ENCODE measurements around the gene EXOC4. TPM values are rescaled to one million over a fixed set of nuclear protein-coding genes. Genes with fewer than 3 reads are reported as not detected.

EXOC4 gene
- total and polyA plus RNA-seq, 7 donors, result 16.4 to 76.7 (median 50.7) TPM

- Histone ChIP-seq H3K4me3 (no peak overlapping the region), H3K27ac (no peak overlapping the region), H3K4me1 (no peaks in the 10 kb centered on the region), H3K36me3 (no peaks in the 10 kb centered on the region), H3K9me3 (no peaks in the 10 kb centered on the region), H3K27me3 (no peaks in the 10 kb centered on the region)
- 92 to 93% methylated on average over 3 of the region's 3 CpGs for WGBS, 2 donors
- TF ChIP-seq EP300 (IDR thresholded peaks at IDR 0.05), result no peak
- no peak for DNase-seq
- intact Hi-C loops (cut with DNase I), result no loop called here
These were observed 805.6 kb downstream of the EXOC4 start for GRCh38 chr7:134058521-134058920.

GRCh38 chr7:134058980-134059379 is 806.1 kb downstream of the EXOC4 start:
- H3K4me1 ChIP-seq, result no peaks in the 10 kb centered on the region
- peaks cover 0 to under 1% (median 0%) of the 10 kb centered on the region in 4 donors for H3K36me3 ChIP-seq
- intact Hi-C loops (cut with DNase I), result no loop called here
- DNase-seq, result no peak
- H3K9me3 ChIP-seq, result no peaks in the 10 kb centered on the region
- TF ChIP-seq EP300 (IDR thresholded peaks at IDR 0.05) (no peak), CTCF (IDR thresholded peaks at IDR 0.05) (no peak), POLR2A (IDR thresholded peaks at IDR 0.05) (no peak), POLR2AphosphoS5 (IDR thresholded peaks at IDR 0.05) (no peak)
- WGBS, 2 donors, result 89 to 93% methylated on average over 4 of the region's 4 CpGs
- no peak overlapping the region for H3K27ac ChIP-seq
- H3K27me3 ChIP-seq, result no peaks in the 10 kb centered on the region
- no peak overlapping the region for H3K4me3 ChIP-seq

GRCh38 chr7:134059921-134060320 is 807.0 kb downstream of the EXOC4 start:
- DNase-seq, result no peak
- Histone ChIP-seq H3K36me3 (peaks cover 0 to 8% (median 0%) of the 10 kb centered on the region in 4 donors), H3K27ac (no peak overlapping the region), H3K4me1 (no peaks in the 10 kb centered on the region), H3K4me3 (no peak overlapping the region), H3K27me3 (no peaks in the 10 kb centered on the region), H3K9me3 (no peaks in the 10 kb centered on the region)
- no peak for TF ChIP-seq POLR2AphosphoS5 (IDR thresholded peaks at IDR 0.05)
- TF ChIP-seq EP300 (IDR thresholded peaks at IDR 0.05), result no peak
- intact Hi-C loops (cut with DNase I), result no loop called here
- WGBS, 2 donors, result 38 to 80% methylated on average over 1 of the region's 1 CpG

GRCh38 chr7:134060874-134061273 is 808.0 kb downstream of the EXOC4 start:
- intact Hi-C loops (cut with DNase I), result no loop called here
- no peak overlapping the region for H3K27ac ChIP-seq
- H3K4me1 ChIP-seq, result no peaks in the 10 kb centered on the region
- DNase-seq, result no peak
- H3K9me3 ChIP-seq, result no peaks in the 10 kb centered on the region
- H3K36me3 ChIP-seq, result peaks cover 0 to 8% (median 0%) of the 10 kb centered on the region in 4 donors
- no peaks in the 10 kb centered on the region for H3K27me3 ChIP-seq
- WGBS, 2 donors, result 93 to 95% methylated on average over 3 of the region's 3 CpGs
- TF ChIP-seq POLR2A (IDR thresholded peaks at IDR 0.05) (no peak), POLR2AphosphoS5 (IDR thresholded peaks at IDR 0.05) (no peak)
- H3K4me3 ChIP-seq, result no peak overlapping the region

- 93 to 96% methylated on average over 4 of the region's 4 CpGs for WGBS, 2 donors
- no peak overlapping the region for H3K27ac ChIP-seq
- no peaks in the 10 kb centered on the region for H3K9me3 ChIP-seq
- H3K36me3 ChIP-seq, result peaks cover 0 to 8% (median 0%) of the 10 kb centered on the region in 4 donors
- intact Hi-C loops (cut with DNase I), result no loop called here
- no peak for DNase-seq
- no peaks in the 10 kb centered on the region for H3K27me3 ChIP-seq
- H3K4me1 ChIP-seq, result no peaks in the 10 kb centered on the region
- H3K4me3 ChIP-seq, result no peak overlapping the region
- TF ChIP-seq POLR2A (IDR thresholded peaks at IDR 0.05), result no peak
- no peak for TF ChIP-seq CTCF (IDR thresholded peaks at IDR 0.05)
These were observed 809.6 kb downstream of the EXOC4 start for GRCh38 chr7:134062460-134062859.

- Histone ChIP-seq H3K4me1 (no peaks in the 10 kb centered on the region), H3K36me3 (peaks cover 0 to 8% (median 0%) of the 10 kb centered on the region in 4 donors), H3K27ac (no peak overlapping the region), H3K9me3 (no peaks in the 10 kb centered on the region), H3K27me3 (no peaks in the 10 kb centered on the region), H3K4me3 (no peak overlapping the region)
- WGBS, 2 donors, result 89 to 91% methylated on average over 4 of the region's 4 CpGs
- no peak for TF ChIP-seq EP300 (IDR thresholded peaks at IDR 0.05)
- no peak for TF ChIP-seq CTCF (IDR thresholded peaks at IDR 0.05)
- no peak for TF ChIP-seq POLR2AphosphoS5 (IDR thresholded peaks at IDR 0.05)
- no peak for TF ChIP-seq POLR2A (IDR thresholded peaks at IDR 0.05)
- DNase-seq, result no peak
- intact Hi-C loops (cut with DNase I), result no loop called here
These were observed 812.5 kb downstream of the EXOC4 start for GRCh38 chr7:134065415-134065814.

Measured in sigmoid colon (tissue), 7 donors.